Measurements from ENCODE around the gene PALB2. TPM values are rescaled to one million over a fixed set of nuclear protein-coding genes. Genes with fewer than 3 reads are reported as not detected.
A peak's percentile ranks its signal among the peaks of the same experiment; 100 is the strongest.
"Not testable (repeated sequence)": the region's sequence is repeated elsewhere in the genome, so short reads cannot be mapped to it uniquely, and the experiment has no call there.

The PALB2 gene
- polyA plus RNA-seq, 4 donors, result 18.8 to 21.4 (median 20.0) TPM

DNA sequence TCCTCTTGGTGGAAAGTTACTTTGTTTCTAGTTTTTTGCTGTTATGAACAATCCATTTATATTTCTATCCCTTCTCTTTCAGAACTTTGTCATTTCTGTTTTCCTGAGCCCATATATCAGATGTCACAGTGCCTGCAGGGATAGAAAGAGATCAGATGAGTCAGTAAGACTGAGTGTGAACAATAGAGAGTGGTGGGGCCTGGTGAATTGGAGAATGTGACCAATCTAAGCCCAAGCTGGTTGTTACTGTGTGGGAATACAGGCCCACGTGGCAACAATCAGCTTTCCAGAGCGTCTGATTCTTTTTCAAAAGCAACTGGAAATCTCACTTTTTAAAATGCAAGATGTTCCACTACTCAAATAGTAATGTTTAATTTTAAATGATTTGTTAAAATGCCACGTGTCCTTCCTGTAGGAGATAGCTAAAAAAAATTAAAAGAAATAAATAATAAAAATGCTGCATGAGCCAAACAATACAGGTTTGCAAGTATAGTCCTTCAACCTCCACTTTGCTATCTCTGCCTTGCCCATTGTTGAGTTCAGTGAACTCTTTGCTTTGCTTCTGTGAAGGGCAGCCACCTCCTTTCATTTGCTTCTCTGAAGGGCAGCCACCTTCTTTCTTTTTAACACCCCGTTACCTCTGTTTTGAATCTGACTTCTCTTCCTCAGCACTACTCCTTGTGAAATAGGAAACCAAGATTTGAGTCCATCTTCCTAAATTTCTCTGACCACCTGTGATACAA, 9.7 kb upstream of the PALB2 start:
- DNase-seq (ENCODE audit: low read depth in 4 of 4, low spot score in 3 of 4), result no peak

- no peak for DNase-seq (ENCODE audit: low read depth in 4 of 4, low spot score in 3 of 4)
These were observed 1.2 kb upstream of the PALB2 start for GRCh38 chr16:23642246-23642774.

GRCh38 chr16:23640615-23640930, 537 bp downstream of the PALB2 start:
- DNase-seq (ENCODE audit: low read depth in 4 of 4, low spot score in 3 of 4), result no peak

- DNase-seq (ENCODE audit: low read depth in 4 of 4, low spot score in 3 of 4), result no peak
These were observed 5.2 kb downstream of the PALB2 start for GRCh38 chr16:23635958-23636357.

GRCh38 chr16:23634461-23635036, 6.6 kb downstream of the PALB2 start:
- DNase-seq (ENCODE audit: low read depth in 4 of 4, low spot score in 3 of 4), result no peak

DNA sequence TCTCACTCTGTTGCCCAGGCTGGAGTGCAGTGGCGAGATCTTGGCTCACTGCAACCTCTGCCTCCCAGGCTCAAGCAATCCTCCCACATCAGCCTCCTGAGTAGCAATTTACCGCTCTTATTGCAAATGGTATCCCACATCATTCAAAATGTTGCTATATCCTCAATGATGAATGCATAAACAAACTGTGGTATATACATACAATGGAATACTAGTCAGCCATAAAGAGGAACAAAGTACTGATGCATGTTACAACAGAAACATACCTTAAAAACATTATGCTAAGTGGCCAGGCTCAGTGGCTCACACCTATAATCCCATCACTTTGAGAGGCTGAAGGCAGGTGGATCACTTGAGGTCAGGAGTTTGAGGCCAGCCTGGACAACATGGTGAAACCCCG, 9.2 kb downstream of the PALB2 start:
- DNase-seq (ENCODE audit: low read depth in 4 of 4, low spot score in 3 of 4), result not testable (repeated sequence)

GRCh38 chr16:23629516-23629915, 11.6 kb downstream of the PALB2 start:
- DNase-seq (ENCODE audit: low read depth in 4 of 4, low spot score in 3 of 4), result no peak

- DNase-seq (ENCODE audit: low read depth in 4 of 4, low spot score in 3 of 4), result no peak
These were observed 17.0 kb downstream of the PALB2 start for GRCh38 chr16:23624092-23624491.

DNA sequence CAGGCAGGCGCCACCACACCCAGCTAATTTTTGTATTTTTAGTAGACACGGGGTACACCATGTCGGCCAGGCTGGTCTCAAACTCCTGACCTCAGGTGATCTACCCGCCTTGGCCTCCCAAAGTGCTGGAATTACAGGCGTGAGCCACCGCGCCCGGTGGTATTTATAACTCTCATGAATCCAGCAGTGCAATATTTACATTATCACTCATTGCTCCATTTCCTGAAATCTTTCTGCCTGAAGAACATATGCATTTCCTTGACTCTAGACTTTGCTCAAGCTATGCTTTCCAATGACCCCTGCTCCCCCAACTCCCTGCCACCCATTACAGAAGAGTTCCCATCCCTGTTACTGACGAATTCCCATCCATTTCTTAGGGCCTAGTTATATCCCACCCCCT, 25.3 kb downstream of the PALB2 start:
- DNase-seq (ENCODE audit: low read depth in 4 of 4, low spot score in 3 of 4), result no peak

DNA sequence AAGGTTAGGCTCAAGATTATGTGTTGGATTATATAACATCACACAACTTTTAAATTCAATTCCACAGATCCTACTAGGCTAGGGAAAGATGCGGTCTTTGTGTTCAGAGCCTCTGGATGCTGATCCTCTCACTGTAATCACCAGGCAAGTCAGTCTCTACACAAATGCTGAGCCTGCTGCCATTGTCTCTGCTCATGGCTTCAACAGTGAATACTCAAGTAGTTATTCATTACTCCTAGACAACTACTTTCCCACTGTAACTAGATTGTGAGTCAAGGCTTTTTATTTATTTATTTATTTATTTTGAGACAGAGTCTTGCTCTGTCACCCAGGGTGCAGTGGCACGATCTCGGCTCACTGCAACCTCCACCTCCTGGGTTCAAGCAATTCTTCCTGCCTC, 29.2 kb downstream of the PALB2 start:
- DNase-seq (ENCODE audit: low read depth in 4 of 4, low spot score in 3 of 4), result no peak

- DNase-seq (ENCODE audit: low read depth in 4 of 4, low spot score in 3 of 4), result not testable (repeated sequence)
These were observed 30.2 kb downstream of the PALB2 start for GRCh38 chr16:23610905-23611304.

GRCh38 chr16:23609929-23610328, 31.2 kb downstream of the PALB2 start:
- DNase-seq (ENCODE audit: low read depth in 4 of 4, low spot score in 3 of 4), result no peak

DNA sequence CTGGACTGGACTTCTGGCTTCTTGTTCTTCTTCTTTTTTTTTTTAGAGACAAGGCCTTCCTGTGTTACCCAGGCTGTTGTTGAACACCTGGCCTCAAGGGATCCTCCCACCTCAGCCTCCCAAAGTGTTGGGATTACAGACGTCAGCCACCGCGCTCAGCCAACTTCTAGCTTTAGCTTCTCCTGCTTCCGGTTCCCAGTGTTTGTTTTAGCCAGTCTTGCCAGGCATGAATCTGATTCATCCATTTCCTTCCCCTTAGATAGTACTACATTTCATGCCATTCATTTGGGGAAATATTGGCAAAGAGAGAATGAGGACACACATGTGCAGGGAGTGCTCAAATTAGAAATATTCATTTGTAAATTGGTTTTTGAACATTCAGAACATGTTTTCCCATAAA, 32.9 kb downstream of the PALB2 start:
- no peak for DNase-seq (ENCODE audit: low read depth in 4 of 4, low spot score in 3 of 4)

DNA sequence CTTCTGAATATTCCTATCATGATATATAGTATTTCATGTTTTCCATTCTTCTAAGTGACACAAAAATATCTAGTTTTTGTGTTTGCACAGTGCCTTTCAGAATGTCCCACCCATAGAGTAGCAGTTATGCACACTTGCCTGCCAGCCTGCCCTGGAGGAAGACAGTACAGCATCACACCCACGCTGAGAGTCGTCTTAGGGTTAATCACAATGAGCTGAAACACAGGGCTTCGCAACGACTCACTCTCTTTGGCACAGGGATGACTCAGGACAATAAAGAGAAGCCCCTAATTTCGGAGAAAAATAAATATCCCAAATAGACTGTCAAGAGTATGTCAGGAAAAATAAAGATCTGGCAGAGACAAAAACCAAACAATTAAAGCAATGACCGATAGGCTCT, 33.4 kb downstream of the PALB2 start:
- no peak for DNase-seq (ENCODE audit: low read depth in 4 of 4, low spot score in 3 of 4)

DNA sequence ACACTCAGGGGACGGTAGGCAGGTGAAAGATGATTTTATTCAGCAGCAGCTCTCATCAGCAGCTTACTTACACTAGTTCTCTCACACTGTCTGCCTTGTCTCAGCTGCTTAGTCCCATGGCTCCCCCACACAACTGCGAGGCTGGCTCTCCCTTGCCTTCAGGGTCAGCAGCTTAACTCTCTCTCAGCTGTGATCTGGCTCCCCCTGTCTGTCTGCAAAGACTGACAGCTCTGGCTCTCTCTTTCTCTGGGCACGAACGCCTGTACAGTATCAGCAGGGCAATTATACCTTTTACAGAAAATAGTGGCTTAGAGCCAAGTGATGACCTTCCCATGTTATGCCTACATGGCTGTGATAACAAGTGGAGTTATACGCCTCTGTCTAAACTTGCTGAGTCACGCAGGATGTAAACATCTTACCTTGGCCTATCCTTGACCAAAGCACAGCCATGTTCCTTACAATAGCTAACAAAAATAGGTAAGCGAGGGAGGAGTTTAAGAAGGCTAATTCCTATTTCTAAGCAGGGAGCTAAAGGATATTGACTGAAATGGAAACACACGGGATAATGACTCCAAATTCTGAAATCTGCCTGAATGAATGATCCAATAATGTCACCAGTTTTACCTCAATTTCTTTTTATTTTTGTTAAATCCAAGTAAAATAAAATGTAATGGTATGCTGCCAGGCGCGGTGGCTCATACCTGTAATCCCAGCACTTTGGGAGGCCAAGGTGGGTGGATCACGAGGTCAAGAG, 43.9 kb downstream of the PALB2 start:
- no peak for DNase-seq (ENCODE audit: low read depth in 4 of 4, low spot score in 3 of 4)

DNA sequence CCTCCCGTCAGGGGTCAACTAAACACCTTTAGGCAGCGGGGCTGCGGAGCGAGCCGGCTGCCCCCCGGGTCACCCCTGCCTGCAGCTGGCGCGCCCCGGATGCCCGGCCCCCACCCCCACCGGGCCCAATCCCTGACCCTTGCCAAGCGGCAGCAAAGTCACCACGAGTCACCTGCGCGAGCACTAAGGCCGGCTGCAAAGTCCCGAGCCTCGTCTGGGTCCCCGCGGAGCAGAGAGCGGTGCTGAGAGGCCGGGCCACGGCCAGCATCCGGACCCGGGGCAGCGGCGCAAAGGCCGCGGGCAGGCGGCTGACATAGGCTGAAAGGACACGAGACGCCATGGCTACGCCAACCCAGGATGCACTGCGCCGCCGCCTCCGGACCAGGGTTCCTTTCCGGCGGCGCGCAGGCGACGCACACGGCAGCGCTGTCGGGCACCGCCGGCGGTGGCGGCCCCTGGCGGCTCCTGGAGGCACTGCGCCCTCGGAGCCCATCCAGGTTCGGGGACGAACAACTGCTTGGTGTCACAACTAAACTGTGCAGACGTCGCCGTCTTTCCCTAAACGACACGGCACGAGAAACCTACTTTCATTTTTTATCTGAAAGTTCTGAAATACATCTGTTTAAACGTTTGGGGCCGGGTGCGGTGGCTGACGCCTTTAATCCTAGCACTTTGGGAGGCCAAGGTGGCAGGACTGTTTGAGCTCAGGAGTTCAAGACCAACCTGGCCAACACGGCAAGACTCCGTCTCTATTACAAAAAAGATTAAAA, 45.0 kb downstream of the PALB2 start, which contains the start of gene NDUFAB1:
NDUFAB1 (minus strand) TSS at position 366 of the 770 bp plus-strand sequence; CDS start at position 340, 26 bp downstream.
- peak; percentile 73 to 81 (median 79) for DNase-seq (ENCODE audit: low read depth in 4 of 4, low spot score in 3 of 4)

GRCh38 chr16:23595246-23595950, 45.7 kb downstream of the PALB2 start:
- no peak for DNase-seq (ENCODE audit: low read depth in 4 of 4, low spot score in 3 of 4)

GRCh38 chr16:23594186-23594585, 46.9 kb downstream of the PALB2 start:
- DNase-seq (ENCODE audit: low read depth in 4 of 4, low spot score in 3 of 4), result no peak

- DNase-seq (ENCODE audit: low read depth in 4 of 4, low spot score in 3 of 4), result no peak
These were observed 50.9 kb downstream of the PALB2 start for GRCh38 chr16:23590181-23590580.

- no peak for DNase-seq (ENCODE audit: low read depth in 4 of 4, low spot score in 3 of 4)
These were observed 53.4 kb downstream of the PALB2 start for GRCh38 chr16:23587726-23588125.
